ENCODE data around the gene SYNRG. TPM values are rescaled to one million over a fixed set of nuclear protein-coding genes. Genes with fewer than 3 reads are reported as not detected.

The SYNRG gene
- total and polyA plus RNA-seq, 2 of the 13 experiments (the other 11 are each of a cell fraction or from before 2014, with no cell fraction given) = 7.3 to 8.7 TPM

DNA sequence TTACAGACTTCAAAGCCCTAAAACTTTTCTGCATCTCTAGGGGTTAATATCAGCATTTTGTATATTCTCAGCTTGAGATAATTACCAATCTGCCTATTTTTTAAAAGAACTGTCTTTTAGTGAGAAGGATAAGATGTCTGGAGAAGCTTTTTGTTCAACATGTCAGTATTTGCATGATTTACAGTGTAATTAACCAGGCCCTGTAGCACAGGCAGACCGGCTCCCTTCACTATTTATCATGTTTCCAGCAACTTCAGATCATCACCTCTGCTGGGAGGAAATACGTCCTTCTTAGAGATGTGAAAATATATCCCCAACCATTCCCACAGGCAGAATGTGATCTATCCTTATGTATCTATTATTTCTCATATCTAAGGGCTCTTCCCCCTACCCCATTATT lies 42.6 kb upstream of the SYNRG start:
- H3K4me3 ChIP-seq (replicated peaks in 1 of 3; ENCODE audit: insufficient read depth in 1 of 3, low read depth in 2 of 3, low read length in 3 of 3) = no peak overlapping the region
- H3K79me2 ChIP-seq (ENCODE audit: insufficient read depth, low read length) = no peaks in the 10 kb centered on the region
- POLR2A ChIA-PET = no interaction called here
- in situ Hi-C loops (cut with HindIII; ENCODE audit: extremely low pct_ligation_motif_present, low pct_unique_long_range_greater_than_20kb) = loop anchor here (5.0 kb wide), 1 partner anchor 50 kb away; no protein-coding TSS in a partner anchor
- no peak overlapping the region for H2AFZ ChIP-seq (ENCODE audit: low read length)
- no peak for DNase-seq (ENCODE audit: low spot score)
- no peak overlapping the region for H3K4me2 ChIP-seq (ENCODE audit: low read depth, low read length)
- no peak for ATAC-seq
- peaks cover 36% of the 10 kb centered on the region for H3K4me1 ChIP-seq (ENCODE audit: insufficient read depth, low read length)
- H3K9me3 ChIP-seq (ENCODE audit: low read length) = no peaks in the 10 kb centered on the region
- H4K20me1 ChIP-seq (ENCODE audit: insufficient read depth, low read length) = no peaks in the 10 kb centered on the region
- no peak overlapping the region for H3K27ac ChIP-seq (ENCODE audit: extremely low read length, insufficient read depth, low read length)
- no peaks in the 10 kb centered on the region for H3K36me3 ChIP-seq (replicated peaks in 1 of 2; ENCODE audit: control insufficient read depth in 1 of 2, insufficient read depth in 2 of 2, low read length in 2 of 2)
- WGBS (ENCODE audit: low lambda C conversion rate) = 93% methylated on average over 2 of the region's 2 CpGs
- CTCF ChIA-PET (ENCODE audit: low intra/inter-chr PET ratio, low total read pairs) = interaction anchor here (1.9 kb wide), 1 partner anchor 119 kb away, joined by 16 read pairs; no protein-coding TSS in a partner anchor
- no TSS peak for BruUV-seq (replicated peaks)
- intact Hi-C loops (cut with micrococcal nuclease; ENCODE audit: unreplicated experiment) = loop anchor here (2.0 kb wide), 2 partner anchors 47 to 91 kb away; no protein-coding TSS in a partner anchor
- H3K9ac ChIP-seq (ENCODE audit: insufficient read depth, low read depth, low read length) = no peak overlapping the region
- no peak for FAIRE-seq
- TF ChIP-seq ELF1 (CRISPR knock-in tag; IDR thresholded peaks at IDR 0.05) = no peak
- no peaks in the 10 kb centered on the region; a peak in 1 of 5 replicates for H3K27me3 ChIP-seq (ENCODE audit: control insufficient read depth in 1 of 2, insufficient read depth in 2 of 2, low read length in 2 of 2)

DNA sequence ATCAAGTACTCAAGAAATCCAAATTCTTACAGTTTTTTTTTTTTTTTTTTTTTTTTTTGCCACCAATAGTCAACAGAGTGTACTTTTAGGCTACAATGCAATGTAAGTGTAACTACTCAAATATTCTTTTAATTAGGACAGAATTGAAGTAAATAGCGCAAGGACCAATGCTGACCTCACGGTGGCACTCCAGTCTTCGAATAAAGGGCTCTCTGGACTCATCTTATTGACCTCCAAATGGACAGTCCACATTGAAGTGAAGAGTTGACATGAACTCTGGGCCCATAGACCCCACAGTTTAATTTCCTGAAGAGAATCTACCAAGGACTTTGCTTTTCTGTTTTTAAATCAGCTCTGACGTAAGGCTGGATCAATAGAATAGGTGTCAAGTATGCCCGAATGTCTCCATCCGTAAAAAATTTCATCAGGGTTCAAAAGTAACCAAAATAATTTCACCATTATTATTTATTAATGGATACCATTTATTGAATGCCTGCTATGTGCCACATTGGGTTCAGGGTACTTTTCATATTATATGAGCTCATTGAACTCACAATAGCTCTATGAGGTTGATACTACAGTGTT lies 41.3 kb upstream of the SYNRG start:
- no TSS peak for BruUV-seq (replicated peaks)
- Histone ChIP-seq H3K9me3 (ENCODE audit: low read length) (no peaks in the 10 kb centered on the region), H4K20me1 (ENCODE audit: insufficient read depth, low read length) (no peaks in the 10 kb centered on the region), H3K4me3 (replicated peaks in 1 of 3; ENCODE audit: insufficient read depth in 1 of 3, low read depth in 2 of 3, low read length in 3 of 3) (no peak overlapping the region), H3K4me2 (ENCODE audit: low read depth, low read length) (no peak overlapping the region), H3K4me1 (ENCODE audit: insufficient read depth, low read length) (peaks cover 36% of the 10 kb centered on the region), H3K27ac (ENCODE audit: extremely low read length, insufficient read depth, low read length) (no peak overlapping the region), H3K9ac (ENCODE audit: insufficient read depth, low read depth, low read length) (no peak overlapping the region), H3K36me3 (replicated peaks in 1 of 2; ENCODE audit: control insufficient read depth in 1 of 2, insufficient read depth in 2 of 2, low read length in 2 of 2) (no peaks in the 10 kb centered on the region), H2AFZ (ENCODE audit: low read length) (no peak overlapping the region), H3K79me2 (ENCODE audit: insufficient read depth, low read length) (no peaks in the 10 kb centered on the region), H3K27me3 (ENCODE audit: control insufficient read depth in 1 of 2, insufficient read depth in 2 of 2, low read length in 2 of 2) (no peaks in the 10 kb centered on the region; a peak in 1 of 5 replicates)
- DNase-seq (ENCODE audit: low spot score) = peak; percentile 77
- POLR2A ChIA-PET = interaction anchor here (0.9 to 2.8 kb wide), 4 partner anchors 58 to 166 kb away, joined by 3 to 11 read pairs (median 8); no protein-coding TSS in a partner anchor
- intact Hi-C loops (cut with micrococcal nuclease; ENCODE audit: unreplicated experiment) (loop anchor here (1.0 to 2.0 kb wide), 4 partner anchors 48 to 166 kb away; no protein-coding TSS in a partner anchor), in situ Hi-C loops (cut with HindIII; ENCODE audit: extremely low pct_ligation_motif_present, low pct_unique_long_range_greater_than_20kb) (loop anchor here (5.0 kb wide), 1 partner anchor 52 kb away; no protein-coding TSS in a partner anchor)
- FAIRE-seq = no peak
- ATAC-seq = peak; percentile 74
- CTCF ChIA-PET (ENCODE audit: low intra/inter-chr PET ratio, low total read pairs) = interaction anchor here (1.0 to 1.9 kb wide), 6 partner anchors 47 to 166 kb away, joined by 3 to 16 read pairs (median 6); no protein-coding TSS in a partner anchor
- 38% methylated on average over 6 of the region's 6 CpGs for WGBS (ENCODE audit: low lambda C conversion rate)
- TF ChIP-seq ZNF138 (CRISPR knock-in tag; IDR thresholded peaks at IDR 0.05; ENCODE audit: low read depth) (no peak), FOXA1 (IDR thresholded peaks at IDR 0.05) (no peak), FOXA1 (CRISPR knock-in tag; IDR thresholded peaks at IDR 0.05) (peak; percentile 72; the same call in 1 of the 2 replicates), STAG1 (CRISPR knock-in tag; IDR thresholded peaks at IDR 0.05) (peak; percentile 91), NFATC3 (CRISPR knock-in tag; IDR thresholded peaks at IDR 0.05) (no peak), RARA (CRISPR knock-in tag; IDR thresholded peaks at IDR 0.05) (0 out of 2 replicates have a peak, but pooled peaks have one; percentile 9), SOX13 (IDR thresholded peaks at IDR 0.05) (no peak), SOX13 (CRISPR knock-in tag; conservative IDR thresholded peaks at IDR 0.05 in 1 of 2, IDR thresholded peaks at IDR 0.05 in 1 of 2) (peak in 1 of 2 experiments; percentile 16; a peak in 1 of 4 replicates), LCORL (IDR thresholded peaks at IDR 0.05) (no peak), LCORL (CRISPR knock-in tag; IDR thresholded peaks at IDR 0.05) (0 out of 2 replicates have a peak, but pooled peaks have one; percentile 38), CEBPG (CRISPR knock-in tag; IDR thresholded peaks at IDR 0.05) (no peak), PPARG (CRISPR knock-in tag; conservative IDR thresholded peaks at IDR 0.05) (peak; percentile 42; the same call in 1 of the 2 replicates), FIP1L1 (IDR thresholded peaks at IDR 0.05; ENCODE audit: borderline replicate concordance, insufficient read depth, low read depth, low read length) (no peak), MED1 (CRISPR knock-in tag; IDR thresholded peaks at IDR 0.05) (peak; percentile 33; the same call in 1 of the 2 replicates), ONECUT2 (CRISPR knock-in tag; IDR thresholded peaks at IDR 0.05) (peak; percentile 20; the same call in 1 of the 2 replicates), ZSCAN29 (CRISPR knock-in tag; conservative IDR thresholded peaks at IDR 0.05) (no peak)
- TF ChIP-seq, protein P1, sequence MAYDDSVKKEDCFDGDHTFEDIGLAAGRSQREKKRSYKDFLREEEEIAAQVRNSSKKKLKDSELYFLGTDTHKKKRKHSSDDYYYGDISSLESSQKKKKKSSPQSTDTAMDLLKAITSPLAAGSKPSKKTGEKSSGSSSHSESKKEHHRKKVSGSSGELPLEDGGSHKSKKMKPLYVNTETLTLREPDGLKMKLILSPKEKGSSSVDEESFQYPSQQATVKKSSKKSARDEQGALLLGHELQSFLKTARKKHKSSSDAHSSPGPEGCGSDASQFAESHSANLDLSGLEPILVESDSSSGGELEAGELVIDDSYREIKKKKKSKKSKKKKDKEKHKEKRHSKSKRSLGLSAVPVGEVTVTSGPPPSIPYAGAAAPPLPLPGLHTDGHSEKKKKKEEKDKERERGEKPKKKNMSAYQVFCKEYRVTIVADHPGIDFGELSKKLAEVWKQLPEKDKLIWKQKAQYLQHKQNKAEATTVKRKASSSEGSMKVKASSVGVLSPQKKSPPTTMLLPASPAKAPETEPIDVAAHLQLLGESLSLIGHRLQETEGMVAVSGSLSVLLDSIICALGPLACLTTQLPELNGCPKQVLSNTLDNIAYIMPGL (CRISPR knock-in tag; IDR thresholded peaks at IDR 0.05; ENCODE audit: borderline replicate concordance in 1 of 2, low read depth in 1 of 2) = no peak

Measured in HepG2 (cell line).